ENCODE data around the gene SPNS2.

DNA sequence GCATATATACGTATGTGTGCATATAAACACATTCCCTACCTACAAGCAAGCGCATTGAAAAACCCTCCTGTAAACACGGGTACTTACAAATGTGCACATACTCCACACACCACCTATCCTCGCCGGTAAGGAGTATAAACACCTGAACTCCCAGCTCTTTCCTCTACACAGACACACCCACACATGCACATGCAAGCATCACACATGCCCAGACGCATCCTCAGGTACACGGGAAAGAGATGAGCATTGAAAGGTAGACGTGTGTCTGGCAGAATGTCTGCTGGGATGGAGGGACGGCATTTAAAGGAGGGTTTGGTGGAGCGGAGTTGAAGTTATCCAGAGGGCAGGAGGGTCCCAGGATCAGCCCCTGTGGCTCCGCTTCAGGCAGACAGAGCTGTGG lies 81.0 kb downstream of the SPNS2 start:
- TF ChIP-seq CTCF (optimal IDR thresholded peaks at IDR 0.05 in 1 of 3, IDR thresholded peaks at IDR 0.05 in 1 of 3, conservative IDR thresholded peaks at IDR 0.05 in 1 of 3; ENCODE audit: extremely low read depth in 1 of 3, insufficient read depth in 2 of 3, low read length in 3 of 3), result no peak
- no peak for TF ChIP-seq EZH2 (IDR thresholded peaks at IDR 0.05; ENCODE audit: low read length)
